HEK293T (cell line): ENCODE measurements around the gene HADHB.

Experiments
- BHLHE40 ChIP-seq: fragments of 450-650 bp; IDR thresholded peaks from 2 replicates; pipeline ENCODE4 v1.6.1; 2016; ENCODE audit warnings: mild to moderate bottlenecking, moderate library complexity, borderline replicate concordance
- L3MBTL2 ChIP-seq: fragments of 450-650 bp; conservative IDR thresholded peaks from 2 replicates; pipeline ENCODE4 v1.6.1; 2016; ENCODE audit warnings: mild to moderate bottlenecking
- LEF1 ChIP-seq: fragments of 450-650 bp; IDR thresholded peaks from 2 replicates; pipeline ENCODE4 v1.6.1; 2017; ENCODE audit warnings: mild to moderate bottlenecking, borderline replicate concordance
- NFRKB ChIP-seq: fragments of 450-650 bp; IDR thresholded peaks from 2 replicates; pipeline ENCODE4 v1.6.1; 2016; ENCODE audit warnings: mild to moderate bottlenecking, moderate library complexity
- PKNOX1 ChIP-seq: fragments of 450-650 bp; IDR thresholded peaks from 2 replicates; pipeline ENCODE4 v1.6.1; 2016
- SP1 ChIP-seq: fragments of 450-650 bp; IDR thresholded peaks from 2 replicates; pipeline ENCODE4 v1.6.1; 2017

DNA sequence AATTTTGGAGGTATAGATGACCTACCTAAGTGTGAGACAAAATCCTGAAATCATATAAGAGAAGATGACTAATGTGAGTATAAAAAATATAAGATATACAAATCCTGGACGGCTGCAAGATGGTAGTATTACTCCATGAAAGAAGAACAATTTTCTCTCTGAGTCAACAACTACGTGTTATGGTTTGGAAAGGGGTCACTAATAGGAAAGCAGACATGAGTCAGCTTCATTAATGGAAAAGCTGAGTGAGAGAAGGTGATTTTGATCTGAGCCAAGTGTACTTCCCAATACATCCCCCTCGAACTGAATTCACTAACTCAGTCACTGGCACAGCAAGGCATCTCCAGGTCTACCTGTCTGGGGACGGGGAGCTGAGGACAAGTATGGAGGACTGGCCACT lies 81.1 kb downstream of the HADHB start:
- TF ChIP-seq BHLHE40 (no peak), SP1 (no peak), L3MBTL2 (no peak), LEF1 (no peak), NFRKB (no peak), PKNOX1 (no peak)
